BE2C (cell line): ENCODE data around the gene ZNF341.
"Not testable (repeated sequence)": the region's sequence is repeated elsewhere in the genome, so short reads cannot be mapped to it uniquely, and the experiment has no call there.

ENCODE experiments used
- DNase-seq: peaks from one replicate; pipeline ENCODE4 v3.0.0-alpha.2; 2020
- H3K27me3 ChIP-seq: fragments of 250-450 bp; sonication (Bioruptor Pico); 2 replicates; pipeline ENCODE4 v1.5.1; 2020; ENCODE audit warnings: mild to moderate bottlenecking
- H3K36me3 ChIP-seq: fragments of 250-450 bp; sonication (Bioruptor Pico); 2 replicates; pipeline ENCODE4 v1.5.1; 2020; ENCODE audit warnings: mild to moderate bottlenecking
- H3K4me1 ChIP-seq: fragments of 250-450 bp; sonication (Bioruptor Pico); 2 replicates; pipeline ENCODE4 v1.5.1; 2020
- H3K4me3 ChIP-seq: 2 replicates; pipeline ENCODE4 v1.5.1; 2011; ENCODE audit warnings: low read depth, low read length
- H3K9me3 ChIP-seq: fragments of 250-450 bp; sonication (Bioruptor Pico); 2 replicates; pipeline ENCODE4 v1.5.1; 2020
- CTCF ChIP-seq: IDR thresholded peaks from 2 replicates; pipeline ENCODE4 v1.5.1; 2012; ENCODE audit warnings: mild to moderate bottlenecking, low read depth, low read length

The ZNF341 gene

GRCh38 chr20:33744773-33745385 is 13.1 kb downstream of the ZNF341 start:
- no peaks in the 10 kb centered on the region for H3K27me3 ChIP-seq
- TF ChIP-seq CTCF, result no peak
- H3K9me3 ChIP-seq, result no peaks in the 10 kb centered on the region
- no peak for DNase-seq
- H3K36me3 ChIP-seq, result no peaks in the 10 kb centered on the region
- no peak overlapping the region for H3K4me3 ChIP-seq
- H3K4me1 ChIP-seq, result no peaks in the 10 kb centered on the region

GRCh38 chr20:33746325-33746998 is 14.7 kb downstream of the ZNF341 start:
- Histone ChIP-seq H3K27me3 (no peaks in the 10 kb centered on the region), H3K9me3 (no peaks in the 10 kb centered on the region), H3K36me3 (no peaks in the 10 kb centered on the region), H3K4me3 (no peak overlapping the region), H3K4me1 (no peaks in the 10 kb centered on the region)
- DNase-seq, result no peak
- no peak for TF ChIP-seq CTCF

GRCh38 chr20:33751775-33752174 is 20.0 kb downstream of the ZNF341 start:
- Histone ChIP-seq H3K36me3 (no peaks in the 10 kb centered on the region), H3K27me3 (no peaks in the 10 kb centered on the region), H3K9me3 (no peaks in the 10 kb centered on the region), H3K4me1 (no peaks in the 10 kb centered on the region), H3K4me3 (no peak overlapping the region)
- TF ChIP-seq CTCF, result no peak
- DNase-seq, result no peak

DNA sequence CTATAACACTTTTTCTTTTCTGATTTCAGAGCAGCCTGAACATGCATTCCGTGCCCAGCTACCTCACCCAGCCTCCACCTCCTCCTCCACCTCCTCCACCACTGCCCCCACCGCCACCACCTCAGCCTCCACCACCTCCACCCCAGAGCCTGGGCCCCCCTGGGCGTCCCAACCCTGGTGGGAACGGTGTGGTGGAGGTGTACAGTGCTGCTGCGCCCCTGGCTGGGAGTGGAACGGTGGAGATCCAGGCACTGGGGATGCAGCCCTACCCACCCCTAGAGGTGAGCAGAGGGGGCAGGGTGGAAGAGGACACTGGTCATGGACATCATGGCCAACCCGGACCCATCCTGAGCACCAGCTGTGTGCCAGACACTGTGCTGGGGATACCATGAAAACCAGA is 21.3 kb downstream of the ZNF341 start:
- Histone ChIP-seq H3K4me3 (no peak overlapping the region), H3K9me3 (no peaks in the 10 kb centered on the region), H3K4me1 (no peaks in the 10 kb centered on the region), H3K36me3 (no peaks in the 10 kb centered on the region), H3K27me3 (no peaks in the 10 kb centered on the region)
- TF ChIP-seq CTCF, result no peak
- DNase-seq, result no peak

- Histone ChIP-seq H3K4me1 (no peaks in the 10 kb centered on the region), H3K36me3 (no peaks in the 10 kb centered on the region), H3K9me3 (no peaks in the 10 kb centered on the region), H3K27me3 (no peaks in the 10 kb centered on the region), H3K4me3 (no peak overlapping the region)
- no peak for DNase-seq
- TF ChIP-seq CTCF, result no peak
These were observed 22.0 kb downstream of the ZNF341 start for GRCh38 chr20:33753763-33754162.

DNA sequence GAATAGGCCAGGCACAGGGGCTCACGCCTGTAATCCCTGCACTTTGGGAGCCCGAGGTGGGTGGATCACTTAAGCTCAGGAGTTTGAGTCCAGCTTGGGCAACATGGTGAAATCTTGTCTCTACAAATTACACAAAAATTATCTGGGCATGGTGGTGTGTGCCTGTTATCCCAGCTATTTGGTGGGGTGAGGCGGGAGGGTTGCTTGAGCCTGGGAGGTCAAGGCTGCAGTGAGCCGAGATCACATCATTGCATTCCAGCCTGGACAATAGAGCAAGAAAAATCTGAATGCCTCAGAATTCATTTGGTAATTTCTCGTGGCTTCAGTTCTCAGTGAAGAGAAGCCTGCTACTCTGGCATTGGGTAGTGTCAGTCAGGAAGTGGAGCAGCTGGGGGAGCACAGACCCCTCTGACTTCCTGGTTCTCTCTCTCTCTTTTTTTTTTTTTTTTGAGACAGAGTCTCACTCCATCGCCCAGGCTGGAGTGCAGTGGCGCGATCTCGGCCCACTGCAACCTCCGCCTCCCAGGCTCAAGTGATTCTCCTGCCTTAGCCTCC is 24.2 kb downstream of the ZNF341 start:
- H3K4me3 ChIP-seq, H3K27me3 ChIP-seq, H3K9me3 ChIP-seq, H3K36me3 ChIP-seq, H3K4me1 ChIP-seq, DNase-seq: not testable (repeated sequence)
